ENCODE data around the gene EPN2.
"Not testable (repeated sequence)": the region's sequence is repeated elsewhere in the genome, so short reads cannot be mapped to it uniquely, and the experiment has no call there.

Gene EPN2

GRCh38 chr17:19268611-19269010, 31.4 kb downstream of the EPN2 start:
- DNase-seq (ENCODE audit: low read depth in 2 of 2): no peak

GRCh38 chr17:19269106-19269505, 31.9 kb downstream of the EPN2 start:
- DNase-seq (ENCODE audit: low read depth in 2 of 2): no peak

GRCh38 chr17:19269641-19270040, 32.5 kb downstream of the EPN2 start:
- no peak for DNase-seq (ENCODE audit: low read depth in 2 of 2)

DNA sequence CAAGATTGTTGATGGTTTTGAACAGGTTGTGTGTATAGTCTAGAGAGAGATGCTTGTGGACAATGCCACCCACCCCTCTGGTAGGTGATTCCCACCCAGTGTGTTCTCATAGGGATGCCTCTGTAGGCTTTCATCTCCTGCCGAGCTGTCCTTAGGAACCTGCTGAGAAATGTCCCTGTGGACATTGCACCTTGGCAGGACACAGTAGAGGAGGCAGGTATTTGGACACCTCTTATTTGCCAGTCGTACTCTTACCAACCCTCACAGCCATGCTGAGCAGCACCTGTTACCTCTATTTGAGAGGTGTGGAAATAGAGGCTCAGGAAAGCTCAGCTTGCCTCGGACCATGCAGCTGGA, 33.2 kb downstream of the EPN2 start:
- DNase-seq (ENCODE audit: low read depth in 2 of 2): no peak

- DNase-seq (ENCODE audit: low read depth in 2 of 2): no peak
Measured at GRCh38 chr17:19270704-19271611, 33.8 kb downstream of the EPN2 start.

DNA sequence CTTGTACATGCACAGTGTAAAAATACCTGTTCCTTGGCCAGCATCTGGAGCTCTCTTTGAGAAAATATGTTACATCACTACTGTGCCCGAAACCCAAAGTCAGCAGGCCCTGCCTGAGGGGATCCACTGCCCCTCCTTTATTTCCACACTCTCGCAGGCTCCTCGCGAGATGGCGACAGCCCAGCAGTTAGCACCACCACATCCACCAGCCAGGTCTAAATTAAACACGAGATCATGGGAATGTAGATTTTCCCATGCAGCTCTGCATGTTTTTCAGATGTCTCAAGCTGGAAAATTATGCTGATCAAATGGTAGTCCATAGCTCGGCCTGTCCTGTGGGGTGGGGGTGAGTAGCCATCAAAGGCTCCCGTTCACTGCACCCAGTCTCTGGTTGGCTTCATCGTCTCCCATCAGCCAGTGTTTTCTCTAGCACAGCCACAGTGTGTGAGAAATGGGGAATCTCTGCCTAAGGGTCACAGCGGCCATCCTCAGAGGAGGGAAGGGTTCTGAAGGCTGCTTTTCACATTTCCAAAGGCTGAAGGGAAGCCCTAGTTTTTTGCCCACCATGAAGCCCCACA, 34.7 kb downstream of the EPN2 start:
- DNase-seq (ENCODE audit: low read depth in 2 of 2): no peak

- no peak for DNase-seq (ENCODE audit: low read depth in 2 of 2)
Measured at GRCh38 chr17:19273731-19274130, 36.6 kb downstream of the EPN2 start.

- DNase-seq (ENCODE audit: low read depth in 2 of 2): no peak
Measured at GRCh38 chr17:19274893-19275292, 37.7 kb downstream of the EPN2 start.

DNA sequence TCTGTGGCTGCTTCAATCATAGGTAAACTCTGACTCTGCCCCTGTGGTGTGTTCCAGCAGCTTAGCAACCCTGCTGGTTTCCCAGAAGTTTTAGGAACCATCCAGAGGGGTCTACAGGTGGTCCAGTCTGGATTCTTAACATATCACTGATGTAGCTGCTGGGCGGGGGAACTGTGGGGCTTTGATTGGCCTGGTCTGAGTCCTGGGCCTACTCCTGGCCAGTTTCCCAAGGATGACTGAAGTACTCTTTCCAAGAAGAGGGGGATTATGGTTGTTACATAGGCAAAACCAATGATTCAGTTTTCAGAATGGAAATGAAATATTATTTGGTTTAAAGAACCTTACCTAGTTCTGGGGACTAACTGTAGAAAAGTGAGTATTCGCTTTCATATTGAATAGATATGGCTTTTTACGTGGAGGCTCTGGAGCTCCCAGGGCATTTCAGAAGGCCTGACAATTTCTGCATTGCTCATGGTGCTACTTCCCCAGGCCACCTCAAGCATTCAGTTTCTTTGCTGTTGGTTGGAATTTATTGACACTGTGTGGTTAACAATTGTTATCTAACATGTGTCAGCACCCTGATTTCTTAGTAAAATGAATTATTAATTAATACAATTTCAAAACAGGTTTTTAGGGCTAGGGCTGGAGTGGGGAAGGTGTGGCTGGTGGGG, 38.4 kb downstream of the EPN2 start:
- DNase-seq (ENCODE audit: low read depth in 2 of 2): no peak

DNA sequence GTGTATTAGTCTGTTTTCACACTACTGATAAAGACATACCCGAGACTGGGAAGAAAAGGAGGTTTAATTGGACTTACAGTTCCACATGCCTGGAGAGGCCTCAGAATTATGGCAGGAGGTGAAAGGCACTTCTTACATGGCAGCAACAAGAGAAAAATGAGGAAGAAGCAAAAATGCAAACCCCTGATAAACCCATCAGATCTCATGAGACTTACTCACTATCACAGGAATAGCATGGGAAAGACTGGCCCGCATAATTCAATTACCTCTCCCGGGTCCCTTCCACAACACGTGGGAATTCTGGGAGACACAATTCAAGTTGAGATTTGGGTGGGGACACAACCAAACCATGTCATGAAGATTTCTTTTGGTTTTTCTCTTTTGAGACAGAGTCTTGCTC, 41.1 kb downstream of the EPN2 start:
- not testable (repeated sequence) for DNase-seq (ENCODE audit: low read depth in 2 of 2)

DNA sequence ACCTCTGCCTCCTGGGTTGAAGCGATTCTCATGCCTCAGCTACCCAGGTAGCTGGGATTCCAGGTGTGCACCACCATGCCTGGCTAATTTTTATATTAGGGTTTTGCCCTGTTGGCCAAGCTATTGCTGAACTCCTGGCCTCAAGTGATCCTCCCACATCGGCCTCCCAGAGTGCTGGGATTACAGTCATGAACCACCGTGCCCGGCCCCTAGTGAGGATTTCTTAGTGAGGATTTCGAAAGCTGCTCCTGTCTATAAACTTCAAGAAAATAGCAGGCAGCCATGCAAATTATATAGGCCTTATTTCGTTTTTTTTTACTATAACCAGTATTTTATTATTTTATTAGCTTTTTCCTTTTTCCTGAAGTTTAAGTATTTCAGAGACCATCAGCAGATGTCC, 41.6 kb downstream of the EPN2 start:
- no peak for DNase-seq (ENCODE audit: low read depth in 2 of 2)

GRCh38 chr17:19281161-19281560, 44.0 kb downstream of the EPN2 start:
- DNase-seq (ENCODE audit: low read depth in 2 of 2): no peak

GRCh38 chr17:19284005-19284959, 47.1 kb downstream of the EPN2 start:
- DNase-seq (ENCODE audit: low read depth in 2 of 2): no peak

DNA sequence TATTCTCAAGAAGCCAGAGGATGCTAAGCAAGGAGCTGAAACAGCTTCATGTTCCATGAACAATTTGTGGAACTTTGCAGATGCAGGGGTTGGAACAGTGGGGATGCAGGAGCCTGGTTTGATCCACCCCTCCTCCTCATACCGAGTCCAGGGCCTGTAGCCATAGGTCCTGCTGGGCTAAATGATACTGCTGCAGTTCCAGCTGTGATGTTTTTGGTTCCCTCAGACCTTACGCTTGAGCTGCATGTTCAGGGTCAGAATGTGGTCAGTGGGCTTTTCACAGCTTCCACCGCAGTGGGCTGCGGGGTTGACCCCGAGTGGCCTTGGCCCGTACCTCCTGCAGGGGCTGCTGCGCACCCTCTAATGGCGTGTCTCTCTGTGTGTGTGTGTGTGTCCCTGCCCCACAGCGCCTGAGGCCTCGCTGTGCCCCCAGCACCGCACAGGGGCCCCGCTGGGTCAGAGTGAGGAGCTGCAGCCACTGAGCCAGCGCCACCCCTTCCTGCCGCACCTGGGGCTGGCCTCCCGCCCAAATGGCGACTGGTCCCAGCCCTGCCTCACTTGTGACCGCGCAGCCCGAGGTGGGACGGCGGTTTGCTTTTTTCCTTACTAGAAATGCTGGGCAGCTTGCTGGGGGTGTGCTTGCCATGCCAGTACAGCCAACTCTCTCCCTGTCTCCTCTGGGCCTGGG, 48.2 kb downstream of the EPN2 start:
- no peak for DNase-seq (ENCODE audit: low read depth in 2 of 2)

- no peak for DNase-seq (ENCODE audit: low read depth in 2 of 2)
Measured at GRCh38 chr17:19286751-19287341, 49.7 kb downstream of the EPN2 start.

DNA sequence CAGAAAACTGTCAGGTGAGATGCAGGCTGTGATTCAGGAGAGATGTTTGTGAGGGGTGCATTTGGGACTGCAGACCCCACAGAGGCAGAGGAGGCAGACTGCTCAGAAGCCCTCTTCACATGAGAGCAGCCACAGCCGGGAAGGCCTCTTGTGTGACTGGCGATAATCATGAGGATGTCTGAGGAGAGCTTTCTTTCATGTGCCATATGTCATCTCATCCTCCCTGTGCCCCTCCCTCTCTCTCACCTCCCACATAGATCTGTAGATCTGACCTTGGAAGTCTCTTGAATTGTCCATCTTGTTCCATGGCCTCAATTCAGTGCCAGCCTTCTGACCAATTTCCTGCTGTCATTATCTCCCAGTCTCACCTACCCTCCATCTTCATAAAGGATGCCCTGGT, 50.5 kb downstream of the EPN2 start:
- DNase-seq (ENCODE audit: low read depth in 2 of 2): no peak

DNA sequence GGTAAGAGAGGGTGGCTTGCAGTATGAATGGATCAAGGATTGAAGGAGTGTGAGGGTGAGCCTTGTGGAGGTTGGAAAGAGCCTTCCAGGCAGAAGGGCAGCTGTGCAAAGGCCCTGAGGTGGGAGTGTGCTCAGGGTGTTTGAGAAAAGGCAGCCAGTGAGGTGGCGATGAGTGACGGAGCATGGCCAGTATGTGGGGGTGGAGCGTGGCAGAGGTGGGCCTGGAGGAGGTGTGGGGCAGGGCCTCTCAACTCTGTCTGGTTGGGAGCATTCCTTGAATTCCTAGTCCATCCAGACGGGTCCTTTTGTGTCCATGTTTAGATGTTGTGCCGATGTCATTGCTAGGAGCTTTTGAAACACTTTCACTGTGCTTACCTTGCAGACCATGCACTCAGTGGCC, 51.3 kb downstream of the EPN2 start:
- DNase-seq (ENCODE audit: low read depth in 2 of 2): no peak

DNA sequence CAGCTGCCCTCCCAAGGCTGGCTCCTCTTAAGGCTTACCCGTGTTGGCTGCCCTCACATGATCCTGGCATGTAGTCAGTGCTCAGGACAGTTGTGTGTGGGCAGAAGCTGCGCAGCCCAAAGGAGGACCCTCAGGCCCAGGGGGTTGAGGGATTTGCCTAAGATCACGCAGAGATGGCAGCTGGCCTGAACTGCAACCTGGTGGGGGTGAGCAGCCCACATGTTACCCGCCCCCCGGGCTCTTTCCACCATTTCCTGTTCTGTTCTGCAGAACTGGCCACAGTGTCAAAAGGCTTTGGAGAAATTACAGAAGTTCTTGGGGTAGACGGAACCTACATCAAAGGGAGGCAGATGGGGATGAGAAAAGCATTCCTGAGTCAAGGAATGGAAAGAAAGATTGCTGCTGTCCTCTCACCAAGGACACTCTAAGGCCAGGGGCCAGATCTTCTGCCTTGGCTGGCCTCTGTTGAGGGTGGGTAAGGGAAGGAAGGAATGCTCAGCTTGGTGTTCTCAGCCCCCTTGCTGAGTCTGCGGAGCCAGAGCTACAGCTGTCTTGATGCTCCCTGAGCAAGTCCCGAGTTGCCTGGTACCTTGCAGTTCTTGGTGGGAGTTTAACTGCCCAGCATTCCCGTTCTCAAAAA, 53.0 kb downstream of the EPN2 start:
- no peak for DNase-seq (ENCODE audit: low read depth in 2 of 2)

- DNase-seq (ENCODE audit: low read depth in 2 of 2): no peak
Measured at GRCh38 chr17:19291646-19292376, 54.6 kb downstream of the EPN2 start.

- DNase-seq (ENCODE audit: low read depth in 2 of 2): no peak
Measured at GRCh38 chr17:19292377-19292711, 55.2 kb downstream of the EPN2 start.

Measured in stimulated activated CD8-positive, alpha-beta memory T cell treated with anti-CD3 and anti-CD28 coated beads, Interleukin-7, amount 100 ng/mL, for 4 hours (primary cell).